ENCODE data around the gene GCA. TPM values are rescaled to one million over a fixed set of nuclear protein-coding genes. Genes with fewer than 3 reads are reported as not detected.

Gene GCA
- polyA plus RNA-seq, 2 of the 4 experiments (the other 2 are of a cell fraction): 6.6 to 17.8 TPM

GRCh38 chr2:162317058-162317742 is 26.7 kb upstream of the GCA start:
- no peak overlapping the region; the same call in 2 of the 3 replicates for H3K4me3 ChIP-seq
- CTCF ChIA-PET: interaction anchor here (1.3 to 2.3 kb wide), 3 partner anchors 16 to 18 kb away, joined by 3 to 5 read pairs (median 4); no protein-coding TSS in a partner anchor
- H3K4me2 ChIP-seq: peak overlapping the region; percentile 91
- H3K4me1 ChIP-seq: peaks cover 5% of the 10 kb centered on the region; the same call in 1 of the 3 replicates
- POLR2A ChIA-PET: no interaction called here
- ATAC-seq (no peak), DNase-seq (ENCODE audit: low read depth in 1 of 2, low spot score in 1 of 2) (no peak), FAIRE-seq (no peak)
- no peak overlapping the region for H3K27ac ChIP-seq
- H3K9me3 ChIP-seq: no peaks in the 10 kb centered on the region
- WGBS (ENCODE audit: missing lambda C conversion rate): 79% methylated on average over 3 of the region's 3 CpGs
- TF ChIP-seq, protein P1, sequence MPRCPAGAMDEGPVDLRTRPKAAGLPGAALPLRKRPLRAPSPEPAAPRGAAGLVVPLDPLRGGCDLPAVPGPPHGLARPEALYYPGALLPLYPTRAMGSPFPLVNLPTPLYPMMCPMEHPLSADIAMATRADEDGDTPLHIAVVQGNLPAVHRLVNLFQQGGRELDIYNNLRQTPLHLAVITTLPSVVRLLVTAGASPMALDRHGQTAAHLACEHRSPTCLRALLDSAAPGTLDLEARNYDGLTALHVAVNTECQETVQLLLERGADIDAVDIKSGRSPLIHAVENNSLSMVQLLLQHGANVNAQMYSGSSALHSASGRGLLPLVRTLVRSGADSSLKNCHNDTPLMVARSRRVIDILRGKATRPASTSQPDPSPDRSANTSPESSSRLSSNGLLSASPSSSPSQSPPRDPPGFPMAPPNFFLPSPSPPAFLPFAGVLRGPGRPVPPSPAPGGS (IDR thresholded peaks at IDR 0.05): no peak
- no peak for TF ChIP-seq KDM1A (IDR thresholded peaks at IDR 0.05; ENCODE audit: low read depth)
- TF ChIP-seq NPAS2 (CRISPR knock-in tag; IDR thresholded peaks at IDR 0.05; ENCODE audit: borderline replicate concordance): no peak
- no peak for TF ChIP-seq FOSL2 (IDR thresholded peaks at IDR 0.05)
- no peak for TF ChIP-seq FOSL2 (CRISPR knock-in tag; IDR thresholded peaks at IDR 0.05)
- no peak for TF ChIP-seq RNF2 (IDR thresholded peaks at IDR 0.05; ENCODE audit: borderline replicate concordance, low read depth)
- TF ChIP-seq EP300 (IDR thresholded peaks at IDR 0.05): no peak
- TF ChIP-seq EHF (CRISPR knock-in tag; IDR thresholded peaks at IDR 0.05): no peak
- TF ChIP-seq FOSB (CRISPR knock-in tag; IDR thresholded peaks at IDR 0.05): no peak
- no peak for TF ChIP-seq GATA3 (IDR thresholded peaks at IDR 0.05; ENCODE audit: borderline replicate concordance)
- TF ChIP-seq FOXS1 (CRISPR knock-in tag; IDR thresholded peaks at IDR 0.05): no peak
- TF ChIP-seq, protein P2, sequence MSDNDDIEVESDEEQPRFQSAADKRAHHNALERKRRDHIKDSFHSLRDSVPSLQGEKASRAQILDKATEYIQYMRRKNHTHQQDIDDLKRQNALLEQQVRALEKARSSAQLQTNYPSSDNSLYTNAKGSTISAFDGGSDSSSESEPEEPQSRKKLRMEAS (IDR thresholded peaks at IDR 0.05): no peak
- TF ChIP-seq POLR2A (IDR thresholded peaks at IDR 0.05; ENCODE audit: low read length): no peak
- no peak for TF ChIP-seq MAFK (IDR thresholded peaks at IDR 0.05; ENCODE audit: partially characterized antibody)
- TF ChIP-seq NR3C1 (IDR thresholded peaks at IDR 0.05): no peak

- DNase-seq (ENCODE audit: low read depth in 1 of 2, low spot score in 1 of 2) (peak in 1 of 2 experiments; percentile 12), ATAC-seq (peak; percentile 51 to 55), FAIRE-seq (no peak)
- Histone ChIP-seq H3K4me3 (peak overlapping the region; percentile 74), H3K4me2 (peak overlapping the region; percentile 91), H3K9me3 (no peaks in the 10 kb centered on the region), H3K4me1 (peaks cover 5% of the 10 kb centered on the region; the same call in 1 of the 3 replicates), H3K27ac (peak overlapping the region; percentile 55 to 87)
- CTCF ChIA-PET: interaction anchor here (1.3 to 2.3 kb wide), 5 partner anchors 17 to 22 kb away, joined by 3 to 7 read pairs (median 4); no protein-coding TSS in a partner anchor
- POLR2A ChIA-PET: no interaction called here
- TF ChIP-seq REST (IDR thresholded peaks at IDR 0.05) (0 out of 2 replicates have a peak, but pooled peaks have one; percentile 20), CHD2 (IDR thresholded peaks at IDR 0.05; ENCODE audit: low read length, partially characterized antibody) (no peak)
- WGBS (ENCODE audit: missing lambda C conversion rate): 32% methylated on average over 15 of the region's 16 CpGs
Measured at GRCh38 chr2:162317861-162318327, 26.0 kb upstream of the GCA start.
